ENCODE results near the gene ZNF81. TPM values are rescaled to one million over a fixed set of nuclear protein-coding genes. Genes with fewer than 3 reads are reported as not detected.

Gene ZNF81
- total and polyA plus RNA-seq, 4 donors = 5.6 to 13.1 (median 8.4) TPM

Other genes starting within 250 kb of the ZNF81 start
- 10 to 100 TPM; 10.1 to 37.2 TPM for gene SYN1, start 217.0 kb upstream of the ZNF81 start, total RNA-seq
- 100 to 1,000 TPM; 182 to 222 TPM for gene SYN1, start 217.0 kb upstream of the ZNF81 start, polyA plus RNA-seq (ENCODE audit: insufficient read length in 2 of 2)
- gene CFP, start 207.0 kb upstream of the ZNF81 start, total RNA-seq = 1 to 10 TPM; 2.9 to 3.9 TPM
- gene CFP, start 207.0 kb upstream of the ZNF81 start, polyA plus RNA-seq (ENCODE audit: insufficient read length in 2 of 2) = 1 to 10 TPM; 3.4 to 6.2 TPM
- 10 to 100 TPM in 1 of 2 donors, 1 to 10 TPM in 1; 9.7 to 23.1 TPM for gene ELK1, start 186.3 kb upstream of the ZNF81 start, total RNA-seq
- 10 to 100 TPM; 30.8 to 32.8 TPM for gene ELK1, start 186.3 kb upstream of the ZNF81 start, polyA plus RNA-seq (ENCODE audit: insufficient read length in 2 of 2)
- 100 to 1,000 TPM in 1 of 2 donors, 10 to 100 TPM in 1; 55.4 to 103 TPM for gene UXT, start 177.7 kb upstream of the ZNF81 start, total RNA-seq
- 10 to 100 TPM; 66.5 to 74.6 TPM for gene UXT, start 177.7 kb upstream of the ZNF81 start, polyA plus RNA-seq (ENCODE audit: insufficient read length in 2 of 2)
- gene ZNF182, start 167.1 kb downstream of the ZNF81 start, total RNA-seq = 1 to 10 TPM; 6.4 to 6.8 TPM
- gene ZNF182, start 167.1 kb downstream of the ZNF81 start, polyA plus RNA-seq (ENCODE audit: insufficient read length in 2 of 2) = 1 to 10 TPM; 8.6 to 9.0 TPM
- not detected for gene SPACA5, start 170.1 kb downstream of the ZNF81 start, total RNA-seq
- gene SPACA5, start 170.1 kb downstream of the ZNF81 start, polyA plus RNA-seq (ENCODE audit: insufficient read length in 2 of 2) = under 1 TPM in 1 of 2 donors, not detected in 1; 0.26 TPM
- 1 to 10 TPM; 4.7 to 6.2 TPM for gene ZNF630, start 234.7 kb downstream of the ZNF81 start, total RNA-seq
- gene ZNF630, start 234.7 kb downstream of the ZNF81 start, polyA plus RNA-seq (ENCODE audit: insufficient read length in 2 of 2) = 1 to 10 TPM; 4.4 to 4.8 TPM

All from spinal cord (tissue), 4 donors.